Vagina (tissue), 2 donors: ENCODE data around the gene MED12L.

Experiments used
- POLR2A ChIP-seq, 2 donors: fragments of 450-650 bp; IDR thresholded peaks; one replicate each; pipeline ENCODE4 v1.6.1; 2017; ENCODE audit warnings: antibody characterized with exemption in 2 of 2, mild to moderate bottlenecking in 2 of 2, moderate library complexity in 2 of 2
- TF ChIP-seq, protein P1 (sequence below), 3 experiments: fragments of 450-650 bp in 2 of 3; fragments of 200-600 bp in 1 of 3; sonication (generic) in 1 of 3; IDR thresholded peaks; one replicate each; pipeline ENCODE4 v1.5.1; 2017 to 2019; ENCODE audit warnings: antibody characterized with exemption in 3 of 3, mild to moderate bottlenecking in 2 of 3, moderate library complexity in 2 of 3

DNA sequence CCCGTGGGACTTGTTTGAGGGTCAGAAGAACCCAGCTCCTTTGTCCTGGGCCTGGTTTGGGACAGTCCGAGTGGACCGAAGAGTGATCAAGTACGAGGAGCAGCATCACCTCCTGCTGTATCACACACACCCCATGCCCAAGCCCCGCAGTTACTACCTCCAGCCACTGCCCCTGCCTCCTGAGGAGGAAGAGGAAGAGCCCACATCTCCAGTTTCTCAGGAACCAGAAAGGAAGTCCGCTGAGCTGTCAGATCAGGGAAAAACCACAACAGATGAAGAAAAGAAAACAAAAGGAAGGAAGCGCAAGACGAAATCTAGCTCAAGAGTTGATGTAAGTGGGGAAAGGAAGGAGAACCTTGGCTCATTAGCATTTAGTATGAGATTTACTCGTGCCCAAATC lies 302.4 kb downstream of the MED12L start:
- TF ChIP-seq, protein P1, sequence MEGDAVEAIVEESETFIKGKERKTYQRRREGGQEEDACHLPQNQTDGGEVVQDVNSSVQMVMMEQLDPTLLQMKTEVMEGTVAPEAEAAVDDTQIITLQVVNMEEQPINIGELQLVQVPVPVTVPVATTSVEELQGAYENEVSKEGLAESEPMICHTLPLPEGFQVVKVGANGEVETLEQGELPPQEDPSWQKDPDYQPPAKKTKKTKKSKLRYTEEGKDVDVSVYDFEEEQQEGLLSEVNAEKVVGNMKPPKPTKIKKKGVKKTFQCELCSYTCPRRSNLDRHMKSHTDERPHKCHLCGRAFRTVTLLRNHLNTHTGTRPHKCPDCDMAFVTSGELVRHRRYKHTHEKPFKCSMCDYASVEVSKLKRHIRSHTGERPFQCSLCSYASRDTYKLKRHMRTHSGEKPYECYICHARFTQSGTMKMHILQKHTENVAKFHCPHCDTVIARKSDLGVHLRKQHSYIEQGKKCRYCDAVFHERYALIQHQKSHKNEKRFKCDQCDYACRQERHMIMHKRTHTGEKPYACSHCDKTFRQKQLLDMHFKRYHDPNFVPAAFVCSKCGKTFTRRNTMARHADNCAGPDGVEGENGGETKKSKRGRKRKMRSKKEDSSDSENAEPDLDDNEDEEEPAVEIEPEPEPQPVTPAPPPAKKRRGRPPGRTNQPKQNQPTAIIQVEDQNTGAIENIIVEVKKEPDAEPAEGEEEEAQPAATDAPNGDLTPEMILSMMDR (IDR thresholded peaks at IDR 0.05), result no peak
- TF ChIP-seq POLR2A (IDR thresholded peaks at IDR 0.05), result no peak
